CD4-positive, alpha-beta T cell (primary cell): ENCODE results near the gene NRIP1. TPM values are rescaled to one million over a fixed set of nuclear protein-coding genes. Genes with fewer than 3 reads are reported as not detected.

ENCODE experiments used
- ATAC-seq: fragments of 200-7000 bp; cut with Tn5 transposase; one replicate; pipeline ENCODE4 v1.10.0; 2022; ENCODE audit warnings: mild to moderate bottlenecking; ENCODE audit not compliant: poor library complexity
- CTCF ChIA-PET: fragments of 350-600 bp; sonication (Branson Sonifier 250); formaldehyde crosslinking; loops from one replicate; lab custom pipeline; 2021; ENCODE audit warnings: antibody characterized with exemption, inconsistent platforms; lab: Charles Lee
- POLR2A ChIA-PET: fragments of 350-600 bp; sonication (Branson Sonifier 250); formaldehyde crosslinking; loops from one replicate; lab custom pipeline; 2021; ENCODE audit warnings: antibody characterized with exemption, inconsistent platforms; lab: Charles Lee
- DNase-seq, 14 experiments: peaks; one replicate each; pipeline ENCODE4 v3.0.0-alpha.2; 2013 to 2020; ENCODE audit warnings: mixed read lengths in 2 of 14
- H3K27ac ChIP-seq, 2 donors: one replicate each; pipeline versions ENCODE4 v1.5.1 to v1.7.0; 2013; ENCODE audit warnings: low read length in 2 of 2, low read depth in 1 of 2, mild to moderate bottlenecking in 1 of 2
- H3K27me3 ChIP-seq, 2 experiments: 1 replicate in 1 of 2; 2 replicates in 1 of 2; pipeline versions ENCODE4 v1.6.1 to v1.7.0; 2013; ENCODE audit warnings: low read length in 2 of 2, control low read depth in 1 of 2, mild to moderate bottlenecking in 1 of 2, moderate library complexity in 1 of 2; ENCODE audit not compliant: insufficient read depth in 2 of 2, control insufficient read depth in 1 of 2
- H3K36me3 ChIP-seq: one replicate; pipeline ENCODE4 v1.6.1; 2013; ENCODE audit warnings: low read length, control low read depth; ENCODE audit not compliant: insufficient read depth
- H3K4me1 ChIP-seq: one replicate; pipeline ENCODE4 v1.6.1; 2013; ENCODE audit warnings: low read length, control low read depth; ENCODE audit not compliant: insufficient read depth
- H3K4me3 ChIP-seq: one replicate; pipeline ENCODE4 v1.5.1; 2013; ENCODE audit warnings: mild to moderate bottlenecking, low read length, moderate library complexity
- H3K9me3 ChIP-seq, 2 experiments: 1 replicate in 1 of 2; 2 replicates in 1 of 2; pipeline versions ENCODE4 v1.6.1 to v1.7.0; 2013; ENCODE audit warnings: low read length in 2 of 2, mild to moderate bottlenecking in 2 of 2, control low read depth in 1 of 2, moderate library complexity in 1 of 2; ENCODE audit not compliant: control insufficient read depth in 1 of 2, insufficient read depth in 1 of 2
- H3K27ac Mint-ChIP-seq: one replicate; pipeline ENCODE4 v1.8.0; 2020; ENCODE audit warnings: mixed read lengths
- H3K27me3 Mint-ChIP-seq: one replicate; pipeline ENCODE4 v1.8.0; 2021; ENCODE audit warnings: mixed read lengths
- H3K36me3 Mint-ChIP-seq: one replicate; pipeline ENCODE4 v1.8.0; 2021; ENCODE audit warnings: low read depth, mixed read lengths
- H3K4me1 Mint-ChIP-seq: one replicate; pipeline ENCODE4 v1.8.0; 2021; ENCODE audit warnings: low read depth, mixed read lengths
- H3K4me3 Mint-ChIP-seq: one replicate; pipeline ENCODE4 v1.8.0; 2020; ENCODE audit warnings: mild to moderate bottlenecking, mixed read lengths
- H3K9me3 Mint-ChIP-seq: one replicate; pipeline ENCODE4 v1.8.0; 2020; ENCODE audit warnings: mixed read lengths
- CTCF ChIP-seq: fragments of 200-600 bp; IDR thresholded peaks from one replicate; pipeline ENCODE4 v1.8.0; 2022; ENCODE audit warnings: antibody characterized with exemption, mild to moderate bottlenecking
- intact Hi-C, 2 experiments: fragments of 100-400 bp; cut with DNase I in 1 of 2; cut with micrococcal nuclease in 1 of 2; formaldehyde crosslinking; loops; one replicate each; pipeline versions ENCODE4 v1.15.1 to v1.9.0; 2023 to 2025; cut with DNase I, micrococcal nuclease
- total RNA-seq, 174 experiments: library from RNA in 2 of 174; stranded (reverse) in 2 of 174; gene quantifications; one replicate each; pipeline ENCODE4 v1.2.3 and lab custom pipeline; 2021 to 2026

Gene NRIP1
- total RNA-seq, 2 experiments from 2014 or later = 41.6 to 50.1 TPM

- no peak overlapping the region for H3K27ac ChIP-seq
- Mint-ChIP-seq H3K4me3 (no peak overlapping the region), H3K27me3 (no peaks in the 10 kb centered on the region), H3K4me1 (peaks cover 40% of the 10 kb centered on the region), H3K36me3 (no peaks in the 10 kb centered on the region), H3K27ac (no peak overlapping the region), H3K9me3 (no peaks in the 10 kb centered on the region)
- no peak for TF ChIP-seq CTCF
- H3K4me3 ChIP-seq = no peak overlapping the region
- ATAC-seq (no peak), DNase-seq (no peak)
- peaks cover 4% of the 10 kb centered on the region for H3K4me1 ChIP-seq
- no peaks in the 10 kb centered on the region for H3K36me3 ChIP-seq
- ChIA-PET POLR2A (interaction anchor here (1.4 kb wide), 1 partner anchor 65 kb away, joined by 3 read pairs; no protein-coding TSS in a partner anchor), CTCF (no interaction called here)
- H3K9me3 ChIP-seq = no peaks in the 10 kb centered on the region
- no peaks in the 10 kb centered on the region for H3K27me3 ChIP-seq
- intact Hi-C loops = no loop called here
These were observed 63.7 kb downstream of the NRIP1 start for GRCh38 chr21:15001113-15001512.

- H3K27ac Mint-ChIP-seq = no peak overlapping the region
- intact Hi-C loops = no loop called here
- Histone ChIP-seq H3K4me1 (no peaks in the 10 kb centered on the region), H3K27ac (no peak overlapping the region), H3K4me3 (no peak overlapping the region), H3K27me3 (no peaks in the 10 kb centered on the region), H3K36me3 (no peaks in the 10 kb centered on the region), H3K9me3 (no peaks in the 10 kb centered on the region)
- H3K9me3 Mint-ChIP-seq = no peaks in the 10 kb centered on the region
- no peaks in the 10 kb centered on the region for H3K27me3 Mint-ChIP-seq
- ChIA-PET CTCF (interaction anchor here (0.6 kb wide), 1 partner anchor 56 kb away, joined by 3 read pairs; no protein-coding TSS in a partner anchor), POLR2A (no interaction called here)
- DNase-seq (no peak), ATAC-seq (no peak)
- H3K4me3 Mint-ChIP-seq = no peak overlapping the region
- TF ChIP-seq CTCF = no peak
- H3K36me3 Mint-ChIP-seq = no peaks in the 10 kb centered on the region
- H3K4me1 Mint-ChIP-seq = peaks cover 30% of the 10 kb centered on the region
These were observed 64.7 kb downstream of the NRIP1 start for GRCh38 chr21:15000081-15000480.

- no peaks in the 10 kb centered on the region for H3K9me3 ChIP-seq
- Mint-ChIP-seq H3K9me3 (no peaks in the 10 kb centered on the region), H3K27ac (no peak overlapping the region), H3K27me3 (no peaks in the 10 kb centered on the region), H3K4me1 (peaks cover 18% of the 10 kb centered on the region), H3K36me3 (no peaks in the 10 kb centered on the region), H3K4me3 (no peak overlapping the region)
- no peak overlapping the region for H3K27ac ChIP-seq
- TF ChIP-seq CTCF = no peak
- CTCF ChIA-PET = no interaction called here
- DNase-seq = no peak
- no peak for ATAC-seq
- no peaks in the 10 kb centered on the region for H3K36me3 ChIP-seq
- intact Hi-C loops = no loop called here
- no peaks in the 10 kb centered on the region for H3K4me1 ChIP-seq
- no peak overlapping the region for H3K4me3 ChIP-seq
- no peaks in the 10 kb centered on the region for H3K27me3 ChIP-seq
- POLR2A ChIA-PET = no interaction called here
These were observed 66.0 kb downstream of the NRIP1 start for GRCh38 chr21:14998784-14999183.
